Measurements from ENCODE around the gene PODXL.

Gene PODXL

GRCh38 chr7:131556053-131556908 lies at the start of gene PODXL:
TSS of gene PODXL (minus strand) at chr7:131556628. CDS start at chr7:131556359, 269 bp downstream.
- peak; percentile 38 to 59 for DNase-seq

DNA sequence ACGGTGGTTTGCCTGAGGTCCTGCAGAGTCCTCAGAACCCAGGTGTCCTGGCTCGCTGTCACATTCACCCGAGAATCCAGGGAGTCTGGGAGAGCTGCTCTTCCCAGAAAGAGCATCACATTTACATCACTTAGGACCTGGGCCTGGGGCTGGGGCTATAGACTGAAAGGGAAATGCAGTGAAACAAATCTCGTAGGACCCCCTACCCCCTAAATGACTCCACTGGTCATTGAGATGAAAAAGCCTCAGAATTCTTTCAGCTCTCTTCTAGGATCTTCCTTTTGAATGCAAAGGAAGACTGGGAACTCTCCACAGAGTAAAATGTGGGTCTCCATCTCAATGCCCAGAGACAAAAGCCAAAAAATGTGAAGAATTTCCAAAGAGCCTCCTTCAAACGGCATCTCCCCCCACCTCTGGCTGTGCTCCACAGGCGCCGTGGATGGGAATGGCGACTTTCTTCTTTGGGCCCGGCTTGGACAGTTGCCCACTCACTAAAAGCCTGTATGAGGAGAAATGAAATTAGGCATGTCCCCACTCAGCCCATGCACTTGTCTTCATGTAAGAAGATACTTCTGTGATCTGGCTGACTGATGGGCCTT lies 49.0 kb upstream of the PODXL start:
- no peak for DNase-seq

DNA sequence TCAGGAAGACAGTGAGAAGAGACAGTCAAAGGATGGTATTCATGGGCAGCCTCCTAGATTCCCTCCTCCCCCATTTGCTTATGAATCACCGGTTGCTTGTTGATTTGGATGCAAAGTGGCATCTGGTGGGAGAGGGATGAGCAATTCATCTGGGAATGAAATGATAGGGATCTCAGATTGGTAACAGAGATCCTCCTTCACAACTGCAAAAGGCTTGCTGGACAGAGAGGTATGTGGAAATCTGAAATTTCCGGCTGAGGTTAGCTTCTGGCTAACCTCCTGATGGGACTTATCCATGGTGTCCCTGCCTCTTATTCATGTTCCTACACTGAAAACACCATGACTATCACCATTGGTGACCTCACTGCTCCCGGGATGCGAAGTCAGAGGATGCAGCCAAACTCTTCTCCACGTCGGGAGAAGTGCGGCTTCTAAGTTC lies 48.4 kb upstream of the PODXL start:
- DNase-seq: no peak

- no peak for DNase-seq
Observed at GRCh38 chr7:131603932-131604331, 47.5 kb upstream of the PODXL start.

DNA sequence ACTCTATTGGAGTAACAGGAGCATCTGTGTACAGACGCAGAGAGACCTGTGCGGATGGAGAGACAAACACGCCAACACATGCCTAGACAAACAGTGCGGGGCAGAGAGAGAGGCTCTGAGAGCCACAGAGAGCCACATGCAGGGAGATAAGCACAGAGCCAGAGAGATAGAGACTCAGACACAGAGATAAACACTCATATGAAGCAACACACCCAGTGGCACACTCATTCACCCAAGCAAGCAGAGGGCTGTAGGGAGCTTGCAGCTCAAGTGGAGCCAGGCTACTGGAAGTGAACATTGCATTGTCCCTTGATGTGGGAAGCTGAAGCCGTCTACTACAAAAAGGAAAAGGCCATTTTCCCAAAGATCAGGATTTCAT lies 46.6 kb upstream of the PODXL start:
- no peak for DNase-seq

- DNase-seq: no peak
Observed at GRCh38 chr7:131602304-131602993, 46.0 kb upstream of the PODXL start.

- DNase-seq: no peak
Observed at GRCh38 chr7:131600085-131600881, 43.9 kb upstream of the PODXL start.

- DNase-seq: no peak
Observed at GRCh38 chr7:131596785-131597184, 40.4 kb upstream of the PODXL start.

- DNase-seq: no peak
Observed at GRCh38 chr7:131595699-131596098, 39.3 kb upstream of the PODXL start.

DNA sequence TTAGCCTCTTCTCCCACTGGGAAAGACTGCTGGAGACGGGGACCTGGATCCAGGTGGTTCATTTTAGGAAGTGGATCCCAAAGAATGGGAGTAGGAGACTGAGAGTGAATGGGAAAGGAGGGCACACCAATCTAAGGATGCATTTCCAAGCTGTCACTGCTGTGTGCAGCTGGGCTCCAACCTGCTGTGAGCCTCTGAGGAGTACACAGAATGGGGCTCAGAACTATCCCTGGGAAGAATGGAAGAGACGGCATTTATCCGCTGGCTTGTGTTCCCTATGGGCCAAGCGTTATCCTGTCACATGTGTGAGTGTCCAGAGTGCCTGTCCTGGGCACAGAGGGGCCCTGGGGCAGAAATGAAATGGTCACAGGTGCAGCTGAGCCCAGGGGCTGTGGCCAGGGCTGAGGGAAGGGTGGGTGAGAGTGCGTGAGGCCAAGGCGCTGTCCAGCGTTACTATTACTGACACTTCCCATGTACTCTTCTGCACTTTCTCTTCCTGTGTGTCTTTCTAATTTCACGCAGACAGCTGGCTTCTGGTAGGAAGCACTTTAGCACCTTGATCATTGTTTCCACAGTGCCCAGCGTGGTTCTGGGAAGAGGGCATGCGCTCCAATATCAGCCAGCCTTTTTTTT lies 35.4 kb upstream of the PODXL start:
- no peak for DNase-seq

DNA sequence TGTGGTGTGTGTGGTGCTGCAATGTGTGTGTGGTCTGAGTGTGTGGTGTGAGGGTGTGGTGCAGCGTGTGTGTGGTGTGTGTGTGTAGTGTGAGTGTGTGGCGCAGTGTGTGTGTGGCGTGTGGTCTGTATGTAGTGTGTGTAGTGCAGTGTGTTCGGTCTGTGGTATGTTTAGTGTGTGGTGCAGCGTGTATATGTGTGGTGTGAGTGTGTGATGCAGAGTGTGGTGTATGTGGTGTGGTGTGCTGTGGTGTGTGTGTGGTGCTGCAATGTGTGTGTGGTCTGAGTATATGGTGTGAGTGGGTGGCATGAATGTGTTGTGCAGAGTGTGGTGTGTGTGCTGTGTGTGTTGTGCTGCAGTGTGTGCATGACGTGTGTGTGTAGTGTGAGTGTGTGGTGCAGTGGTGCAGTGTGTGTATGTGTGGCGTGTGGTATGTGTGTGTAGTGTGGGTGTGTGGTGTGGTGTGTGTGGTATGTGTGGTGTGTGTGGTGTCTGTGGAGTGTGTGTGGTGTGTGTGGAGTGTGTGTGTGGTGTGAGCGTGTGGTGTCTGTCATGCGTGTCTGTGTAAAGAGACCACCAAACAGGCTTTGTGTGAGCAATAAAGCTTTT lies 31.0 kb upstream of the PODXL start:
- DNase-seq: no peak

DNA sequence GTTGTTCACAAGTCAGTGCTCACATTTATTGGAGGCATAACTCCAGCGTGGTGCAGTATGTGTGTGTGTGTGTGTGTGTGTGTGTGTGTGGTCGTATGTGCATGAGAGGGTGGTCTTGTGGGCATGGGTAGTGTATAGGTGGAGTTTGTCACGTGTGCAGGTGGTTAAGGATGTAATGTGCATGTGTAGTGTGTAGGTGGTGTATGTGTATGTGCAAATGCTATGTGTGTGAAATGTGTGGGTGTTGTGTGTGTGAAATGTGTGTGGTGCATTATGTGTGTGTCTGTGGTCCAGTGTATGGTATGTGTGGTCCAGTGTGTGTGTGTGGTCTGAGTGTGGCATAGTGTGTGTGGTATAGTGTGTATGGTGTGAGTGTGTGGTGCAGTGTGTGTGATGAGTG lies 30.3 kb upstream of the PODXL start:
- no peak for DNase-seq

GRCh38 chr7:131586259-131586658 lies 29.8 kb upstream of the PODXL start:
- DNase-seq: no peak

DNA sequence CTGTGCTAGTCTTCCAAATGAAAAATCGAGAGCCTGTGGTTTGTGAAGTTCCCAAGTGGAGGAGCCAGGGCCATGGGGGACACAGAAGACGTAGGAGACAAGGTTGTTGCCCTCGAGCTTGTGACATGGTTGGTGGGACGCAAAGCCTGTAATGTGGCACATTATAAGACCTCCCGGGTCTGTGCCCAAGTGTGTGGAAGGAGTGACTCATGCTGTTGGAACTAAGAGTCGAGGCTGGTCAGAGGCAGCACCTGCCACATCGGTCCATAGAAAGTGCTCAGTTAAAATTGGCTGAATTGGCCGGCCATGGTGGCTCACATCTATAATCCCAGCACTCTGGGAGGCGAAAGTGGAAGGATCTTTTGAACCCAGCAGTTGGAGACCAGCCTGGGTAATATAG lies 27.0 kb upstream of the PODXL start:
- DNase-seq: no peak

GRCh38 chr7:131581241-131582051 lies 25.0 kb upstream of the PODXL start:
- DNase-seq: no peak

- no peak for DNase-seq
Observed at GRCh38 chr7:131578602-131579001, 22.2 kb upstream of the PODXL start.

- DNase-seq: no peak
Observed at GRCh38 chr7:131574741-131575140, 18.3 kb upstream of the PODXL start.

DNA sequence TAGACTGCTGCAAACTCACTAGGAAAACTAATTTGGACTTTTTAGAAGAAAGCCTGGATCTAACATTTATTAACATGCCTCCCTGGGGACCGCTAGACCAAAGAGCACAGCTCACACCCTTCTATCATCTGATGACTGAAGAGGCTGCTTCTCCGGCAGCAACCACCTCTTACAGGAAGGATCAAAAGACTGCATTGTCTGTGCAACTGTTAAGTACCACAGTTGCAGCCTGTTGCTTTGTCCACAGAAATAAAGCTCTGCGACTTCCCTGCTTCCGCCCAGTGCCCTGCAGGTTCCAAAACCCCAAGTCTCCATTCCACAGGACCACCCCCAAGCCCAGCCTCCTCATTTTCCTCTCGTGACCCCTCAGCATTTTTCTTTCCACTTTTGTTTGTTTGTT lies 14.0 kb upstream of the PODXL start:
- DNase-seq: no peak

DNA sequence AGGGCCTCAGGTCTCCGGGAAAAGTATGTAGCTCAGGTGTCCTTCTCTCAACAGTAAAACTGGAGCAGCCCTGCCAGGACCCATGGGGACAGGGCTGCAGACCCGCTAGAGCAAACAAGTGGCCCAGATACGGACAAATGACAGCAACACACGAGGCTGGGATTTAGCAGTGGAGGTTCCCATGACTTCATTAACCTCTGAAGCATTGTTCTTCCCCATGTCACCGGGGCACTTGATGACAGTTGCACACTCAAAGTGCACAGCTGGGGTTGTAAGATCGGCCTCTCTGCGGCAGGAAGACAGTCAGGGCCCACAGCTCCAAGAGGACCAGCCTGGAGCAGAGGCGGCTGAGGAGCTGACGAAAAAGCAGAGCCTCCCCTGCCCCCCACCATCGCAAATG lies 12.5 kb upstream of the PODXL start:
- DNase-seq: no peak

DNA sequence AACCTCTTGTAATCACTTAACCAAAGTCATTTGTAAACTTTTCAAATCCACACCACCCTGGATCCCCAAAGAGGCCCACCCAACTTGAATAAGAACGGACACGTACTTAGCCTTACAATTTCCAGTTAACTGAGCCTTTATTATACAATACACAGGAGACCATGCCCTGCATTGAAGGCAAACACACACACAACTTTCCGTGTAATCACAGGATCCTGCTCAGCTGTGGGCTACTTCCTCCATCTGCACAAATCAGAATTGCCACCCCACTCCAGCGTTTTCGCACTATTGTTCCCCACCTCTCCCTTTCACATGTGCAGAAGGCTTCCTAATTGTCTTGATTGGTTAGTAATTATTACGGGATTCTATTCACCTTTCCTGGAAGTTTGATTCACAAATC lies 12.1 kb upstream of the PODXL start:
- DNase-seq: no peak

GRCh38 chr7:131564640-131565039 lies 8.2 kb upstream of the PODXL start:
- DNase-seq: no peak
